Stimulated activated CD8-positive, alpha-beta memory T cell treated with anti-CD3 and anti-CD28 coated beads, Interleukin-4, amount 100 ng/mL, for 48 hours (primary cell): ENCODE measurements around the gene CELF1.
"Not testable (repeated sequence)": the region's sequence is repeated elsewhere in the genome, so short reads cannot be mapped to it uniquely, and the experiment has no call there.

Source experiments
- DNase-seq: peaks from one replicate; pipeline ENCODE4 v3.0.0-alpha.2; 2020

Gene CELF1

DNA sequence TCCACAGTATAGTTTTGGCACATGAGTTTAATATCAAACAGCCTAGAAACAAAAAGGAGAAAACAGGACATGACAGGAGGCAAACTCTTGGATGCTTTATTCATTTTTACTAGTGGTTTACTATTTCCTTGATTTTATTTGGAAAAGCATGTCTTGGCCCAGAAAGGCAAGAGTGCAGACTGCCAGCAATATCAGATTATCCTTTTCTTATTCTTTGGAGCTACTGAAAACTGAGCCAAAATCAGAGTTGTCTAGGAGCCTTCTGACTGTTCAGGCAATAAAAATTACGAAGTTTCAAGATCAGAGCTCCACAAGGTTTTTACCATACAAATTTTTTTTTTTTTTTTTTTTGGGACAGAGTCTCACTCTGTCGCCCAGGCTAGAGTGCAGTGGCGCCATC is 16.0 kb downstream of the CELF1 start:
- no peak for DNase-seq

GRCh38 chr11:47534704-47535251 is 18.2 kb downstream of the CELF1 start:
- DNase-seq, result no peak

- no peak for DNase-seq
Observed at GRCh38 chr11:47533690-47534151, 19.2 kb downstream of the CELF1 start.

GRCh38 chr11:47532597-47533213 is 20.2 kb downstream of the CELF1 start:
- no peak for DNase-seq

DNA sequence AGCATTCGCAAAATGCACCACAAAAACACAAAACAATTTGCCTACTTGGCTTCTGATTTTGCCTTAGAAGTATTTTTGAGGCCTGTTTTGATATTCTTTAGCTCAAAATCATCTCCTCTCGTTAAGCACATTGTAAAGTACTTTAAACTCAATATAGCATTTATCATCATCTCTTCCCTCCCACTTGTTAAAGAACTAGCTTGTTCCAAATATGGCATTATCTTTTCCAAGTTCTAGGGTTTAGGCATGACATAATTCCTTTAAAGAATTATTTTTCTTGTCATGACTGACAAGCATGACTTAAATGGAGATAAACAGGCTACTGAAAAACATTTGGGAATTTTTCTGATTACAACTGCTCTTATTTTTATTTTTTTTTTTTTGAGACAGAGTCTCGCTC is 21.3 kb downstream of the CELF1 start:
- no peak for DNase-seq

GRCh38 chr11:47530721-47531120 is 22.2 kb downstream of the CELF1 start:
- not testable (repeated sequence) for DNase-seq

DNA sequence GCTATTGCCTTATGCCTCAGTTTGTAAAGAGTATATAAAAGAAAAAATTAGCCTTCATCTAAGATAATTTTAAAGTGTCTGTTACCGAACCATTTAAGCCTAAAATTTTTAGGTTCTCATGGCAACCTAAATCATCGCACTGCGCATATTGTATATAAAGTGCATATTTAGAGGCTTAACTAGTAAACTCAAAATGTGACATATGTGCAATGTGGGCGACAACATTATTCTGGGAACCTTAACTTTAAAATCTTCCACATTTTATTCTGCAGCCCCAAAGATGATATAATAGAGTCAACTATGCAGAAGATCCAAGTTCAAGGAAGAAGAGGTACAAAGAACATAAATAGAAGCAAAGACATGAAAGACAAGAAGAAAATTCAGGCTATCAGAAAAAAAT is 23.0 kb downstream of the CELF1 start:
- no peak for DNase-seq

DNA sequence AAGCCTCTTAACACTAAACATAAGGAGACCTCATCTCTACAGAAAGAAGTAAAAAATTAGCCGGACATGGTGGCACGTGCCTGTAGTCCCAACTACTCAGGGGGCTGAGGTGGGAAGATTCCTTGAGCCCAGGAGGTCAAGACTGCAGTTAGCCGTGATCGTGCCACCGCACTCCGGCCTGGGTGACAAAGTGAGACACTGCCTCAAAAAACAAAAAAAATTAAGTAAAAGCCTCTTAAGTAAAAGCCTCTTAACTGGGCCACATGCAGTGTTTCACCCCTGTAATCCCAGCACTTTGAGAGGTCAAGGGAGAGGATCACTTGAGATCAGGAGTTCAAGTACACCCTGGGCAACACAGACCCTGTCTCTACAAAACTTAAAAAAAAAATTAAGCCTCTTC is 25.7 kb downstream of the CELF1 start:
- no peak for DNase-seq

- not testable (repeated sequence) for DNase-seq
Observed at GRCh38 chr11:47526032-47526431, 26.9 kb downstream of the CELF1 start.

DNA sequence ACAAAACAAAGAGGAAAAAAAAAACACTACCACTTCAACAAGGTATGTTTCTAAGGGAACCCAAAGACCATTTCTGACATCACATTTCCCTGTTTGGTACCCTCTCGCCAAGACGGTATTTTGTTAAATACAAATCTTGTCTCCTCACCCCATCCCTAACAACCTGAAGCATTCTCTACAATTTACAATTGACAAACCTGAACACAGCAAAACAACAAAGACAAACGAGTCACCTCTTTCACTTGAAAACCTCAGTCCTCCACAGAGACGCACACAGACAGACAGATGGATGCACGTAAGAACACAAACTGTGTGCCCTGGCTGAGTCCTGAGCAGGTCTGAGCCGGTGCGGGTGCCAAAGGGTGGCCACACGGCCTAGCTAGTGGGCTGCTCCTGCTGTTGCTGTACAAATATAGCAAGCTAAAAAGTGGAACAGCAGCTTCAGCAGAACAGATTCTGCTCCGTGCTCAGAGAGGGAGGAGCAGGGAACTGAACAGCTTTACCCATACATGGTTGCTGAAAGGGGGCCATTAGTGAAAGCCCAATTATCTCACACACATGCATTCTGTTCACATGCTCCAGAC is 28.5 kb downstream of the CELF1 start:
- peak; percentile 33 for DNase-seq

DNA sequence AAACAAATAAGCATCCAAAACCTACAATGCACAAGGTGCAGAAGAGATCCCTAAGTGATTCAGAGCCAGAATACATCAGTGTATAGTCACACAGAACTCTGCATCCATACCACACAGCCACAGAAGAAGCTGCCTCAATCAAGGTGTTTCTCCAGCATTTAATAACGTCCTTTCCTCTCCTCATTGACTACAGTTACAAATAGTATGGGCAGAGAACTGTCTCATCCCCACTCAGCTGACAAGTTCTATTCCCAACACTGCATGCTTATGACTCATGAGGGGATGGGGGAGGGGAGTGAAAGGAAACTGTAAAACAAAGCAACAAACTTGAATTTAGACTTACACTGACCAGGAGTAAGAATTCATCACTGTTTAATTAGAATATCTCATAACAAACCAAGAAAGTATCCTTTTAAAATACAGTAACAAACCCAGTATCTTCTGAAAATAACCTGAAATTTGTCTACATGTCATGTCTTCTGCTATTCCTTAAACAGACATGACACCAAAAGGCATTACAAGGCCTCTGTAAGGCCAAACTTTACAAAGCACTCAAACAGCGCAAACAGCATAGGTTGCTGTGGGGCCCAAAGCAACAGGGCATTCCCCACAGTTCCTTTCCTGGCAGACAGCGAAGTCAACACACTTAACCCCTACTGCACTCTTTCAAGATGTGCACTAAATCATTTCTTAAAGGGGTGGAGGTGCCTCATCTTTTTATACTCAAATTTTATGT is 29.3 kb downstream of the CELF1 start:
- DNase-seq, result peak; percentile 35

- no peak for DNase-seq
Observed at GRCh38 chr11:47518212-47518964, 34.5 kb downstream of the CELF1 start.

- DNase-seq, result no peak
Observed at GRCh38 chr11:47516984-47517853, 35.7 kb downstream of the CELF1 start.

GRCh38 chr11:47516155-47516554 is 36.8 kb downstream of the CELF1 start:
- no peak for DNase-seq

DNA sequence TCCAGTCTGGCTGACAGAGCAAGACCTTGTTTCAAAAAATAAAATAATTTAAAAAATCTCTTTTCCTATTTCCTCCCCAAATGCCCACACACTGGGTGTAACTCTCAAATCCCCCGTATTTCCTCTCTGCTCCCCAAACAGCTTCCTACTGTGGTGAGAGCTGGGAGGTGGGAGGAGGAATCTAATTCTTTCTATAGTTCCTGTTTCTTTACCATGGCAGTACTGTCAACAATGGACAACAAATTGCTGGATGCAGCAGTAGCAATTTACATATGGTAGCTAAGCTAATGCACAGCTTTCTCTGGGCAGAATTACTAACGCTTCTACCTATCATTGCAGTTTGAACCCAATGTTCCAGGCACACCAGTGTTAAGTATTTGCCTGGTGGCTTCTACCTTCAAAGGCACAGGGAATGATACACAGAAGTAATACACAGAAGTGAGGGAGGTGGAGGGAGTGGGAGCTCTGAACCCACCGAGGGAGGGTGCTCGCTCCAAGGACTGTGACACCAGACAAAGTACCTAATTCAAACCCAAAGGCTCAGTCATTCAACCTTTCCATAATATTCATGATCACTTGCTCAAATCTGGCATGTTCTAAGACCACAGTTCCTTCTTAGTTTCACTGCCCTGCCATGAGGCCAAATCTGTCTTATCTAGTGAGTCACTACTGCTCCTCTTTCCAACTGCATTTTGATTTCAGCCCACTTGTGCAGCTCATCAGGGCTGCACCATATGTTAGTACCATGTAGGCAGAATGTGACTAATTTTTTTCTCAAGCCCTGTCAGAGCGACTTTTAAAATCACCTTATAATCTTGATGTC is 37.9 kb downstream of the CELF1 start:
- DNase-seq, result peak; percentile 56

GRCh38 chr11:47512701-47513100 is 40.2 kb downstream of the CELF1 start:
- DNase-seq, result no peak

- DNase-seq, result no peak
Observed at GRCh38 chr11:47511917-47512316, 41.0 kb downstream of the CELF1 start.

DNA sequence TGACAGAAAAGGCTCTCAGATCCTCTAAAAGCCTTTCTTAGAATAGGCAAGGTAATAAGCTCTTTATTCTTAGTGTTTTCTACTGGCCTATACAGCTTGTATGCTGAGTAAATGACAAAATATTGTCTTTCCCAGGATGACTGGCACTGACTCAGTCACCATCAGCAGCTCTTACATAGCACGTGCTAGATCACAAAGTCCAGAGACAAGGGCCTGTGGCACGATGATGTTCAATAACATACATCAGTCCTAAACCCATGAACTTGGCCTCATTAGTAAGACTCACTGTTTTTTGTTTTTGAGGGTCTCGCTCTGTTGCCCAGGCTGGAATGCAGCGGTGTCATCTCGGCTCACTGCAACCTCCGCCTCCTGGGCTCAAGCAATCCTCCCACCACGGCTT is 42.7 kb downstream of the CELF1 start:
- no peak for DNase-seq

DNA sequence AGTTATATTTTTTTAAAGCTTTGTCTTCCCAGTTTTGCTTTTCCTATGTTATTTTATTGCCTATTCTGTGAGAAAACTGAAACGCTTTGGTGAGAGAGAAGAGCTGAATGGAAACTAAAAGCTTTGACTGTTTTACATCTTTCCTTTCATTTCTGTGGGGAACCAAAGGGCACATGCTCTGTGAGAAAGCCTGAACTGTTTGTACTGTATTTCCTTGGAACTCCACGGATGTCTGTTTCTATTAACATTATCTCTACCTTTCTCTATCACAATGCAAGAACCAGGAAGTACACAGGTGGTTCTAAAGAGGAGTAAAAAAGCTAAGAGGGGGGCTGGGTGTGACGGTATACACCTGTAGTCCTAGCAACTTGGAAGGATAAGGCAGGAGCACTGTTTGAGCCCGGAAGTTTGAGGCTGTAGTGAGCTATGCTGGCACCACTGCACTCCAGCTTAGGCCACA is 43.8 kb downstream of the CELF1 start:
- DNase-seq, result no peak

GRCh38 chr11:47508240-47508957 is 44.5 kb downstream of the CELF1 start:
- no peak for DNase-seq
